MG63 (cell line): Measurements from ENCODE around the gene PRKN. TPM values are rescaled to one million over a fixed set of nuclear protein-coding genes. Genes with fewer than 3 reads are reported as not detected.

ENCODE experiments used
- DNase-seq: peaks from one replicate; pipeline ENCODE4 v3.0.0-alpha.2; 2020
- H3K27me3 ChIP-seq: fragments of 250-450 bp; sonication (Bioruptor Pico); 2 replicates; pipeline ENCODE4 v1.5.1; 2020; ENCODE audit warnings: mild to moderate bottlenecking, moderate library complexity
- H3K36me3 ChIP-seq: fragments of 250-450 bp; sonication (Bioruptor Pico); 2 replicates; pipeline ENCODE4 v1.5.1; 2020; ENCODE audit warnings: mild to moderate bottlenecking, moderate library complexity
- H3K4me3 ChIP-seq: fragments of 250-450 bp; sonication (Bioruptor Pico); 2 replicates; pipeline ENCODE4 v1.5.1; 2020; ENCODE audit warnings: mild to moderate bottlenecking, moderate library complexity
- H3K9me3 ChIP-seq: fragments of 250-450 bp; sonication (Bioruptor Pico); 2 replicates; pipeline ENCODE4 v1.5.1; 2020; ENCODE audit warnings: mild to moderate bottlenecking, moderate library complexity
- total RNA-seq: library from RNA; depleted of rRNA; stranded (reverse); fragments of >200 nt; shearing (Covaris generic); gene quantifications from 2 replicates; pipeline ENCODE4 v1.2.3, GENCODE V29; 2014; ENCODE audit warnings: low replicate concordance

PRKN gene
- total RNA-seq, 1 experiment from 2014 or later, result not detected

DNA sequence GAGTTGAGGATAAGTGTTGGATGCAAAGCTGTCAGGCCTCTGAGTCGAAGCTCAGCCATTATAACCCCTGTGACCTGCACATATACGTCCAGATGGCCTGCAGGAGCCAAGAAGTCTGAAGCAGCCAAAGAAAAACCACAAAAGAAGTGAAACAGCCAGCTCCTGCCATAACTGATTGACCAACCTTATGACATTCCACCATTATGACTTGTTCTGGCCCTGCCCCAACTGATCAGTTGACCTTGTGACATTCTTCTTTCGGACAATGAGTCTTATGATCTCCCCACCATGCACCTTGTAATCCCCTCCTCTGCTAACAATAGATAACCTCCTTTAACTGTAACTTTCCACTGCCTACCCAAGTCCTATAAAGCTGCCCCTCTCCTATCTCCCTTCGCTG, 1320.0 kb downstream of the PRKN start:
- Histone ChIP-seq H3K4me3 (no peak overlapping the region), H3K36me3 (no peaks in the 10 kb centered on the region), H3K9me3 (peaks cover 20% of the 10 kb centered on the region), H3K27me3 (no peaks in the 10 kb centered on the region)
- DNase-seq, result peak; percentile 78

DNA sequence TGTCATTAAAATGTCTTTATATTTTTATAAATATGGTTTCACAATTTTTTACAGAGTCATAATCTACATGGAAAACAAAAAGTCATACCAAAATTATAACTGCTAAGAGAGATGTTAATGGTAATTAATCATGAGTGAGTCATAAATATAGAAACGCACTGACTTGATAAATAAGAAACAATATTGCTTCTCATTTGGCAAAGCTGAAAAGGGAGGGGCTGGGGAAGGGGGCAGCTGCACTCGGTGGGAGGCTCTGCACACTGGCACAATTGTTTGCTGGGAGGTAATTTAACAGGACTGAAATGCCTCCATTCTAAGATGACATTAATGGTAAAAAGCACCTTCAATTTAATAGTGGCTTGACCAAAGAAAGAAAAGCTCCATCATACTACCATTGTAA, 1320.5 kb downstream of the PRKN start:
- H3K9me3 ChIP-seq, result peaks cover 20% of the 10 kb centered on the region
- H3K27me3 ChIP-seq, result no peaks in the 10 kb centered on the region
- no peak overlapping the region for H3K4me3 ChIP-seq
- peak; percentile 17 for DNase-seq
- no peaks in the 10 kb centered on the region for H3K36me3 ChIP-seq

DNA sequence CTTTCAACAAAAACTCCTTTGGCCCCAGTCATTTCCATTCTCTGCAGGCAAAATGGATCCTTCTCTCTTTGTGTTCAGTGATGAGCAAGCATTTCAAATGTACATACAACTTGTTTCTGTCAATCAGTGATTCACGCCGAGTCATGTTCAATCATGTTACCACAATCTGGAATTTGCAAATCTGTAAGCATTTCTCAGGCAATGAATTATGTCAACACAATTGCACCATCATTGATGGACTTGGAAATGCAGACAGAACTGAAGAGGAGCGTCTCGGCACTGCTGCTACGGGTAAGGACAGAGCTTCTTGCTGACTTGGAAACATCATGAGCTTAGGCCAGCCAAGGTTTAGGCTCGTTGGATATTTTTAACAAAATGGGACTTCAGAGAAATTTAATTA, 1320.9 kb downstream of the PRKN start:
- no peaks in the 10 kb centered on the region for H3K36me3 ChIP-seq
- H3K27me3 ChIP-seq, result no peaks in the 10 kb centered on the region
- H3K4me3 ChIP-seq, result no peak overlapping the region
- H3K9me3 ChIP-seq, result peaks cover 20% of the 10 kb centered on the region
- peak; percentile 77 for DNase-seq

DNA sequence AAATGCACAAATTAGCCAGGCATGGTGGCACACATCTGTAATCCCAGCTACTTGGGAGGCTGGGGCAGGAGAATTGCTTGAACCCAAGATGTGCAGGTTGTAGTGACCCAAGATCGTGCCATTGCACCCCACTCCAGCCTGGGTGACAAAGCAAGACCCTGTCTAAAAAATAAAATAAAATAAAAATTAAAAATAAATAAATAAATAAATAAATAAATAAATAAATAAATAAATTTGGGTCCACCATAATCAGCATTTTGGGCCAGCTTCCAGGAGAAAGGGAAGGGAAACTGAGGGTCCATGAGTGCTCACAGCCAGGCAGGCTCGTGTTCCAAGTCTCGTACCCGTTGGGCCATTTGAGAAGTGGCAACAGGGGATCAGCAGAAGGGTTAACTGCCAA, 1322.1 kb downstream of the PRKN start:
- peaks cover 20% of the 10 kb centered on the region for H3K9me3 ChIP-seq
- H3K4me3 ChIP-seq, result no peak overlapping the region
- H3K27me3 ChIP-seq, result no peaks in the 10 kb centered on the region
- no peak for DNase-seq
- H3K36me3 ChIP-seq, result no peaks in the 10 kb centered on the region

DNA sequence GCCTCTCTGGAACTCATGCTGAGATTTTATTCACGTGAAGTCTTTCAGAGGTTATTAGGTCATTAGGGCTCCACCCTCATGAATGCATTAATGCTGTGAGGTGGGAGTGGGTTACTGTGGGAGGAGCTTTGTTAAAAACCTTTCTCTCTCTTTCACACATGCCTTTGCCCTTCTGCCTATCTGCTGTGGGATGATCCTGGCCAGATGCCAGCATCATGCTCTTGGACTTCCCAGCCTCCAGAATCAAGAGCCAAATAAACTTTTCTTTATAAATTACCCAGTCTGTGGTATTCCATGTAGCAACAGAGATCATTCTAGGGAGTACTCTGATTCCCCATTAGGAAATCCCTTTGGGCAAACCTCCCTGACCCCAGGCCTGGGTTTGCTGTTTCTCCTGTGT, 1323.8 kb downstream of the PRKN start:
- Histone ChIP-seq H3K36me3 (no peaks in the 10 kb centered on the region), H3K27me3 (no peaks in the 10 kb centered on the region), H3K4me3 (no peak overlapping the region), H3K9me3 (peaks cover 20% of the 10 kb centered on the region)
- no peak for DNase-seq

DNA sequence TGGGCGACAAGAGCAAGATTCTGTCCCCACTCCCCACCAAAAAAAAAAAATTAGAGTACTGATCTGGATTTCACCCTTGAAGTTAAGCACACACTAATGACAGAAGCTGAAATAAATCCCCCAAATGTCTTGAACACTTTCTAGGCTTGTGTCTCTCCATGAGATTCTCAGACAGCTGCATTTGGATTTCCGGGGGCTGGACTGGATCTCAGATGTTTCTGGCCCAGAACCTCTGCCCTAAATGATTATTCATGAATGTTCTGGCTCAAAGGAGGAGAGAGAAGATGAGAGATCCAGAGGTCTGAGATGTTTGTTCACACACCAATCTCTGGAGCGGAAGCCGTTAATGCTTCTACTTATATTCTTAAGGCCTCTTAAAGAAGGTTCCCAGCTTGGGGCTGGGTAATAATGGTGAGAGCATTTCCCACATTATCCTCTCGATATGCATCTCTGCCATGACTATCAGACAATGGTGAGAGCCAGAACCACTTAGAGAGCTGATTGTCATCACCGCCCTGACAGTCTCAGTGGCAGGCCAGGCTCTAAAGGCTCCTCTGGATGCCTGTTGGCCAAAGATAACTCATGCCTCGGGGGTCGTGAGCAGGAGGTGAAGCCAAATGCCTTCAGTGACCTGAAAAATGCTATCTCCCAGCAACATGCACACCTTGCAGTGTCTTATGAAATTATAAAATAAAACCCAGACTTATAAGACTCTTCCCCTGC, 1325.8 kb downstream of the PRKN start:
- H3K4me3 ChIP-seq, result no peak overlapping the region
- peaks cover 20% of the 10 kb centered on the region for H3K9me3 ChIP-seq
- H3K36me3 ChIP-seq, result no peaks in the 10 kb centered on the region
- no peak for DNase-seq
- H3K27me3 ChIP-seq, result no peaks in the 10 kb centered on the region

DNA sequence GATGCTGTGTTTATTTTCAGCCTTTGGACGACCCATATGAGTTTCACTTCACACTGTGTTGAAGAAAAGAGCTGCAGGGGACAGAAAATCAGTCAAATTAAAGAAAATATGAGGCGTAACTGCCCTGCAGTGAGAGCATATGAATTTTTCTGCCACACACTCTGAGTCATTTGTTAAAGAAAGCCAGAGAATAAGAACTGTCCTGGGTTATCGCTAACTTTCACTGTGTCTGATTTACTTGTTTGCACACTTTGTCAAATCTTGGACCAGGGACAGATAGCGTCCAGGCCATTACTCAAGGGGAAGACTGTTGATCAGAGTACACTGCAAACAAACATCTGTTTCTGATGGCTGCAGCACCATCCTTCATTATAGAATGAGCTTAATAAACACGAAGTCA, 1326.9 kb downstream of the PRKN start:
- Histone ChIP-seq H3K27me3 (no peaks in the 10 kb centered on the region), H3K9me3 (peaks cover 20% of the 10 kb centered on the region), H3K36me3 (no peaks in the 10 kb centered on the region), H3K4me3 (no peak overlapping the region)
- DNase-seq, result no peak

DNA sequence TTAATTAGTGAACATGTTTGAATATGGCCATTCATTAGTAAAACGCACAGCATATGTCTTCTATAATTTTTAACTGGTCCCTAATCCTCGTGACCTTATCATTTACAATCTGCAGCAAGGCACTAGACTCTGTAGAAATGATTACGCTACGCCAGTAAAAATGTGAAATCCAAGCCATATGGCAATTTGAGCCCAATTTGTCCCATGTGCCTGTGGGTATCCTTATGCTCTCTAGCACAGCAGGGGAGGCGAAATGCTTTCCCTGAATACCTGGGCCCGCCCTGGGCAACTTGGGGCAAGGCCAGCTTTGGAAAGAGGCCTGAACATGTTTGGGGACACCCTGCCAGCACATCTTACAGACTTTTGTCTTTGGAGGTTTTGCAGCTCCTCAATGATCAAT, 1331.0 kb downstream of the PRKN start:
- no peak for DNase-seq

DNA sequence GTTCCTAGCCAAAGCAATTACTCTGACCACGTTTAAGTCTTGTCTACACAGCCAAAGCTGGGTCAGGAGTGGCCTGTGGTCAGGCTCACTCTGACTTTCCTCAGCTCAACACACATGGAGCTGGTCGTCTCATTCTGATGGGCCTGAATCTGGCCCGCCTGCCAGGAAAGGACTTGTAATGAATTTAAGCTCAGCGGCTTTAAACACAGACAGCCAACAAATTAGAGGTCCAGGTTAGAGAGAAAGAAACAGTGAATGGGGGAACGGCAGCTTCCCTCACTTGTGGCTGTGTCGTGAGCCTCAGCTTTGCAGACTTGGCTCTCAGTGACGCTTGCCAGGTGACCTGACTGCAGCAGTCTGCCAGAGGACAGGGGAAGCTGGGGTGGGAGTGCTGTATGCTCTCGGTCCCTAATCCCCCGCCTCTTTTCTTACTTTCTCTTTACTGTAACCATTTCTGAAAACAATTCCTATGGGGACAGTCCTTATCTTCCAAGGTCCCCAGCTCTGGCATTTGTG, 1331.8 kb downstream of the PRKN start:
- no peak overlapping the region for H3K4me3 ChIP-seq
- no peak for DNase-seq
- no peaks in the 10 kb centered on the region for H3K27me3 ChIP-seq
- no peaks in the 10 kb centered on the region for H3K36me3 ChIP-seq
- H3K9me3 ChIP-seq, result no peaks in the 10 kb centered on the region

More for the DNA sequence above, 1331.0 kb downstream of the PRKN start:
- Histone ChIP-seq H3K4me3 (no peak overlapping the region), H3K27me3 (no peaks in the 10 kb centered on the region), H3K36me3 (no peaks in the 10 kb centered on the region), H3K9me3 (no peaks in the 10 kb centered on the region)

DNA sequence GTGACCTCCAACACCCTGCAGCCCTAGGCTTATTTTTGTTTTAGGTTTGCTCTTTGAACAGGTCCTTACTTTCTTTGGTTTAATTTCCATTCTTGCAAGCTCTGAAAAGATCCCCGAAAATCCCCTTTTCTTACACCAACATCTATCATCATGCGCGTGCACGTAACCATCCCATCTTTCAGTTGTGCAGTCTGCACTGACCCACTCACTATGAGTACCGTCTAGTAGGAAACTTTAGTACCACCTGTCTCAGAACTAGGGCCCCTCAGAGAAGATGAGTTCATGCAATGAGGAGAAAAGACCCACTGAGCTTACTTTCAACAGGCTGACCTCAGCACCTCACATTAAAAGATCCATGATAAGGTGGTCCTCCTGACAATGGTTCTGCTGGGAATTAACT, 1333.1 kb downstream of the PRKN start:
- H3K27me3 ChIP-seq, result no peaks in the 10 kb centered on the region
- no peak overlapping the region for H3K4me3 ChIP-seq
- H3K36me3 ChIP-seq, result no peaks in the 10 kb centered on the region
- DNase-seq, result no peak
- H3K9me3 ChIP-seq, result no peaks in the 10 kb centered on the region

DNA sequence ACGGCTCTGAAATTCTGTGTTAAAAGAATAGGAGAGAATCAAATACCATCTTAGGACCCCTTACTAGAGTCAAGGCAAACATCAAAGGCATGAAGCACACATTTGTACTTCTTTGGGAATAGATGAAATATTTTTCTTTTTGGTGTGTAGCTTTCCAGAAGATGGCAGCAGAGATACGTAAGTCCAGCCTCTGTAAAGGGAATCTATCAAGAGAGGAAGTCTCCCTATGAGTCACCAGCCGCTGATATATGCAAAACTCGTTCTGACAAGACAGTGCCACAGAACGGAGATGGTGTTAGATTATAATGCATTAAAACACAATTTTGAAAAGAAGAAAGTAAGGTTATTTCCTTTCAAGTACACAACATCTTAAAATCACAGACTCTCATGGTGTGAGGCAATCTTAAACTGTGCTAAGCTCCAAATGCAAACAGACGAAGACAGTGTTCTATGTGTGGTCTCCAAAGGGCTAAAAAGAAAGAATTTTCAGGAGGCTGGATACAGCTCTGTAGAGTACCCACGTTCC, 1333.7 kb downstream of the PRKN start:
- no peaks in the 10 kb centered on the region for H3K36me3 ChIP-seq
- H3K4me3 ChIP-seq, result 0 out of 2 replicates have a peak overlapping the region, but pooled peaks have one; percentile 4

DNA sequence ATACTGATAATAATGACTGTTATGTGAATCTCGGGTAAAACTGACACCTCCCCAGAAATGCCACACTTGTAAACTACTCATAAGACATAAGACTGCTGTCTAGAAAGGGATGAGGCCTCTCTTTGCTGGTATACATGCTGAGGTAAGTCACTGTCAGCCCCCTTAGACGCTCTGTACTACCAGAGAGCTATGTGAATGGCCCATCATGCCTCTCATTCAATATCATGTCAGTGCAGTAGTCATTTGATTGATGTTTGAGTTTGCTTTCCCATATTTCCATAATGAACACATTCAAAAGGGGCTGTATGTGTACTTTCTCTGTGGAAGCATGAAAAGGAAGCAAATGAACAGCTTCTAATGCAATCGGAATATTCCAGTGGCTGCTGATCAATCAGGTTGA, 1334.3 kb downstream of the PRKN start:
- H3K9me3 ChIP-seq, result no peaks in the 10 kb centered on the region
- H3K4me3 ChIP-seq, result no peak overlapping the region
- no peaks in the 10 kb centered on the region for H3K36me3 ChIP-seq
- no peaks in the 10 kb centered on the region for H3K27me3 ChIP-seq
- DNase-seq, result no peak

More for the DNA sequence above, 1333.7 kb downstream of the PRKN start:
- peak; percentile 51 for DNase-seq
- no peaks in the 10 kb centered on the region for H3K27me3 ChIP-seq
- H3K9me3 ChIP-seq, result no peaks in the 10 kb centered on the region

DNA sequence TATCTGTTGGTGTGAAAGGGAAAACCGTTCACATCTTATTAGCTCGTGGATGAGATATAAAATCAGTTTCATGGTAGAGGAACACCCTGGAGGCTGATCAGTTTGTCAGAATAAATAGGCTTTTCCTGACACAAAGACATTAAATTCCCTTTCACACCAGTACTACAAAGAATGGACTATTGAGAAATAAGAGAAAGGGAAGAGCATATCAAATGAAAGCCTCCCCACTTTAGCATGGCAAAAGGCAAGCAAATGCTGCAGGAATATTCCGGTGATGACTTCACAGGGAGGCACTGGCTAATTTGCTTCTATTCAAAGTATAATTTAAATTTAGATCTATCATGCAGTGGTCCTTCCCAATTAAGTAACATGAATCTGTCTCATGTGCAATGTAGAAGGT, 1337.8 kb downstream of the PRKN start:
- no peaks in the 10 kb centered on the region for H3K27me3 ChIP-seq
- H3K36me3 ChIP-seq, result no peaks in the 10 kb centered on the region
- no peaks in the 10 kb centered on the region for H3K9me3 ChIP-seq
- no peak overlapping the region for H3K4me3 ChIP-seq
- DNase-seq, result no peak

DNA sequence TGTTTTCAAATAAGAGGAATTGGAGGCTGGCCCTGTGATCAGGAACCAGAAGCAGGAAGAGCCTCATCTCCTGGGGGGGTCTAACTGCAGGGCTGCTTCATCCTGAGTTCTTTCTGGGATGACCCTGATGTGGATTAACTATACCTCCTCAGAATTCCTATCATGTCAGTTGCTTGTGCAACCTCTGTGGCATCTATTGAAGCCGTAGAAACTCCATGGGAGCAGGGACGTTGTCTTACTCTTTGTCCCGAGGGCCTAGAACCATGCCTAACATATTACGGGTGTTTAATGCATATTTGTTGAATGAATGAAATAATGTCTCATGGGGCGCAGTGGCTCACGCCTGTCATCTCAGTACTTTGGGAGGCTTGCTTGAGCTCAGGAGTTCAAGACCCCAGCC, 1343.6 kb downstream of the PRKN start:
- H3K9me3 ChIP-seq, result no peaks in the 10 kb centered on the region
- no peak for DNase-seq
- no peaks in the 10 kb centered on the region for H3K27me3 ChIP-seq
- no peak overlapping the region for H3K4me3 ChIP-seq
- H3K36me3 ChIP-seq, result no peaks in the 10 kb centered on the region

DNA sequence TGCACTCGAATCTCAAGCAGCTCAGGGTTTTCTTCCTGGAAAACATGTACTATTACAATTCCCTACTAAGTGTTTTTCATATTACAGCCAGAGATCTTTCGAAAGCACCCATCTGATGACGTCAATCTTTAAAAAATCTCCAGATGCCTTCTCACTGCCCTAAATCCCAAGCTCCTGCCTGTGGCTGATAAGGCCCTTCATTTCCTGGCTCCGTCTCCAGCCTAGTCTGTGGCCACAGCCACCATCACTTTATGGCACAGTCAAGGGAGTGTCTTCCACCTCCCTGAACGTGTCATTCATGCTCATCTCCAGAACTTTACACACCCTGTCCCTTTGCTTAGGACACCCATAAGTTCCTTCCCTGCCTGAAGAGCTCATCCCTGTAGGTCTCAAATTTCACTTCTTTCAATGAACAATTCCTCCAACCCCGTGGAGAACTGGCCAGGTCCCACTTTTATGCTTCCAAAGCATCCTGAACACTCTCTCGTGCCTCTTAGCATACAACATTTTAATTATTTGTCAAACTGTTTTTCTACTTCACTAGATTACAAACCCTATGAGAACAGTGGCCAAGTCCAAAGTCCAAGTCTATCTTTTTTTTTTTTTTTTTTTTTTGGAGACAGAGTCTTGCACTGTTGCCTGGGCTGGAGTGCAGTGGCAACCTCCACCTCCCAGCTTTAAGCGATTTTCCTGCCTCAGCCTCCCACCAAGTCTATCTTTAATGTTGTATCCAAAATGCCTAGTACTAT, 1347.6 kb downstream of the PRKN start:
- no peak for DNase-seq
- no peaks in the 10 kb centered on the region for H3K9me3 ChIP-seq
- no peaks in the 10 kb centered on the region for H3K36me3 ChIP-seq
- no peak overlapping the region for H3K4me3 ChIP-seq
- no peaks in the 10 kb centered on the region for H3K27me3 ChIP-seq

DNA sequence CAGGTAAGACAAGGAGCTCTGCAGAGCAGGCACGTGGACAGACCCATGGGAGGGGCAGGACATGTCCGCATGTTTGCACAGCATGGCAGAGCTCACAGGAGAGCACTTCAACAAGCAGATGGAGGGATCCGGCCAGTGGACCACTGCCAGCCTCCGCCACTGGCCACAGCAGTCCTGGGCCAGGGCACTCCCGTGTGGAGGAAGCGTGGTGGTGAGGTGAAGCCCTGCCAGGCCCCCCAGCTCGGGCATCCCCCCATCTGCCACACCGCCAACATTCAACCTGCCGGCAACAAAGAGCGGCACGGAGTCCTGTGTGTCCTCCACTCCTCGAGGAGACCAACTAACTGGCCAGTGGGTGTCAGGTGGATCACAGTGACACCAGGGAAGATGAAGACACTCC, 1349.5 kb downstream of the PRKN start:
- DNase-seq, result no peak
- no peaks in the 10 kb centered on the region for H3K27me3 ChIP-seq
- no peaks in the 10 kb centered on the region for H3K36me3 ChIP-seq
- H3K9me3 ChIP-seq, result no peaks in the 10 kb centered on the region
- H3K4me3 ChIP-seq, result no peak overlapping the region

DNA sequence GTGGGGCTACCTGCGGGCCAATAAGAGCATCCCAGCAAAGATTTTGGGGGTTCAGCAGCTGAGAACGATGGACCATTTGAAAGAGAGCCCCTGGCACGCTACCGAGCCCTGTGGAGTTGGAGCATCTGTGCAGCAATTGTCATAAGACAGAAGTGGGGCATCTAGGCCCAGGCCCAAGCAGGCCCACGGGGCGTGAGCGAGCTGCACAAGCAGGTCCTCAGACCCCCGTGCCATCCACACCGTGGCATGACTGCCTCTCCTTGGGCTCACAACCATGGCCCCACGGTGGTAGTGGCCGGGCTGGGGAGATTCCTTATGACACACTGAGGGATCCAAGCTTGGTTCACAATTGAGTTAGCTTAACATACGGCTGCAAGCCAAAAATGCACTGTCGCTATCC, 1350.5 kb downstream of the PRKN start:
- no peak for DNase-seq
- Histone ChIP-seq H3K4me3 (no peak overlapping the region), H3K36me3 (no peaks in the 10 kb centered on the region), H3K9me3 (no peaks in the 10 kb centered on the region), H3K27me3 (no peaks in the 10 kb centered on the region)

DNA sequence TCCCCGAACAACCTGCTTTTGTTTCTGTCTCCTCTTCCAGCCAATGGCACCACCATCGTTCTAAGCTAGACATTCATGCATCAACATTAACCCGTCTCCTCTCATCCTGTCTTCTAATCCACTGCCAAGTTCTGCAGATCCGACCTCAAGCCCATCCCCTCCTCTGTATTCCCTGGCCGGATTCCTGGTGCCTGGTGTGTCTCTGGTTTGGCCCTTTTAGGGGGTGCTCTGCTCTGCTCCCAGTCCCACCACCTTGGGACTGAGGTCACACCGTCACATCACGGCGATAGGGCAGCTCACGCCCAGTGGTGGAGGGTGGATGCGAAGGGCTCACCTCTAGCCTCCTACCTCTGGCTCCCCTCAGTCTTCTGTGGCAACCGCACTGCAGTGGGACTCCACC, 1351.2 kb downstream of the PRKN start:
- DNase-seq, result no peak
- no peaks in the 10 kb centered on the region for H3K9me3 ChIP-seq

More for the DNA sequence above, 1351.2 kb downstream of the PRKN start:
- Histone ChIP-seq H3K4me3 (no peak overlapping the region), H3K36me3 (no peaks in the 10 kb centered on the region), H3K27me3 (no peaks in the 10 kb centered on the region)
